NB4 (cell line): ENCODE results near the gene TRIO.

Source experiments
- POLR2A ChIP-seq: IDR thresholded peaks from 2 replicates; pipeline ENCODE4 v1.6.1; 2011; ENCODE audit warnings: mild to moderate bottlenecking; ENCODE audit not compliant: insufficient read length; ENCODE audit errors: extremely low read depth
- TF ChIP-seq, protein P1 (sequence below): IDR thresholded peaks from one replicate; pipeline ENCODE4 v1.5.1; 2012; ENCODE audit warnings: low read depth, low read length
- TF ChIP-seq, protein P2 (sequence below): IDR thresholded peaks from 2 replicates; pipeline ENCODE4 v1.6.1; 2011; ENCODE audit warnings: low read depth, low read length

DNA sequence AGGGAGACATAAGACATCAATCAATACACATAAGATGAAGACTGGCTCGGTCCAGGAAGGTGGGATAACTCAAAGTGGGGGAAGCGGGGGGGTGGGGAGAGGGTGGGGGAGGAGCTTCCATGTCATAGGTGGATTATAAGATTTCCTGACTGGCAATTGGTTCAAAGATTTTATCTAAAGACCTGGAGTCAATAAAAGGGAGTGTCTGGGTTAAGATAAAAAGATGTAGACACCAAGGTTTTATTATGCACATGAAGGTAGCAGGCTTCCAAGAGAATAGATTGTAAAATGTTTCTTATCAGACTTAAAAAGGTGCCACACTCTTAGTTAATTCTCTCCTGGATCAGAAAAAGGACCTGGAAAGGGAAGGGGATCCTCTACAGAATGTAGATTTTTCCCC is 412.9 kb downstream of the TRIO start:
- TF ChIP-seq, protein P1, sequence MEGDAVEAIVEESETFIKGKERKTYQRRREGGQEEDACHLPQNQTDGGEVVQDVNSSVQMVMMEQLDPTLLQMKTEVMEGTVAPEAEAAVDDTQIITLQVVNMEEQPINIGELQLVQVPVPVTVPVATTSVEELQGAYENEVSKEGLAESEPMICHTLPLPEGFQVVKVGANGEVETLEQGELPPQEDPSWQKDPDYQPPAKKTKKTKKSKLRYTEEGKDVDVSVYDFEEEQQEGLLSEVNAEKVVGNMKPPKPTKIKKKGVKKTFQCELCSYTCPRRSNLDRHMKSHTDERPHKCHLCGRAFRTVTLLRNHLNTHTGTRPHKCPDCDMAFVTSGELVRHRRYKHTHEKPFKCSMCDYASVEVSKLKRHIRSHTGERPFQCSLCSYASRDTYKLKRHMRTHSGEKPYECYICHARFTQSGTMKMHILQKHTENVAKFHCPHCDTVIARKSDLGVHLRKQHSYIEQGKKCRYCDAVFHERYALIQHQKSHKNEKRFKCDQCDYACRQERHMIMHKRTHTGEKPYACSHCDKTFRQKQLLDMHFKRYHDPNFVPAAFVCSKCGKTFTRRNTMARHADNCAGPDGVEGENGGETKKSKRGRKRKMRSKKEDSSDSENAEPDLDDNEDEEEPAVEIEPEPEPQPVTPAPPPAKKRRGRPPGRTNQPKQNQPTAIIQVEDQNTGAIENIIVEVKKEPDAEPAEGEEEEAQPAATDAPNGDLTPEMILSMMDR = no peak
- TF ChIP-seq POLR2A = no peak
- TF ChIP-seq, protein P2, sequence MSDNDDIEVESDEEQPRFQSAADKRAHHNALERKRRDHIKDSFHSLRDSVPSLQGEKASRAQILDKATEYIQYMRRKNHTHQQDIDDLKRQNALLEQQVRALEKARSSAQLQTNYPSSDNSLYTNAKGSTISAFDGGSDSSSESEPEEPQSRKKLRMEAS = no peak
